Superior temporal gyrus (tissue), 1 donor: ENCODE data around the gene HDAC5.
"Not testable (repeated sequence)": the region's sequence is repeated elsewhere in the genome, so short reads cannot be mapped to it uniquely, and the experiment has no call there.

ENCODE experiments used
- DNase-seq: peaks from one replicate; pipeline ENCODE4 v3.0.0-alpha.2; 2016; ENCODE audit errors: extremely low spot score

HDAC5 gene

DNA sequence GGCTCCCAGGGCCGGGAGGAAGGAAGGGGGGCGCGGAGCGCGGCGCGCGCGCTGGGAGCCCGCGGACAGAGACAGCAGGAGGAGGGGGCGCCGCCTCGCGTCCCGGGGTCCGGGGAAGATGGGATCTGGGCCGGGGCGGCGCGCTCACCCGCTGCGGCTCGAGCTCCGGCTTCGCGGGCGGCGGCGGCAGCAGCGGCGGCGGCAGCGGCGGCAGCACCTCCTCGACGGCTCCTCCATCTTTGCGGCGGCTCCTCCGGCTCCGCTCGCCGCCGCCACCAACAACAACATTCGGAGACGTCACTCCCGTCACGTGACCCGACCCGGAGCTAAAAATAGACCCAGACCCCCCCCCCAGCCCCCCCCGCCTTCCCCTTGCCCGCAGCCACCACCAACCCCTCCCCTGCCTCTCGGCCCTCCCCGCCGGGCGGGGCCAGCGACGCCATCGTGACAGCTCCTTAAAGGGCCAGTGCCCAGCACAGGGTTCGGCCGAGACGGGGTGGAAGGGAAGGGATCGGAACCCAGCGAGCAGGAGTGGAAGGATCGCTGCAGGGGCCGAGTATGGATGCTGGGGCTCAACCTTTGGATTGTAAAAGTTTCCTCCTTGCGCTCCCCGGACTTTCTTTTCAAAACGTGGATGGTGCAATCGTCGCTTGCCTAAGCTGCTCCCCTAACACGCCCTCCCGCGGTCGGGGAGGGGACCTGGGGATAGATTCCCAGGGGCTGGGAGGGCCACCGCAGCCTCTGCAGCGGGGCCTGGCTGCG, at the start of gene HDAC5:
HDAC5 (minus strand) TSS at position 286 of the 762 bp plus-strand sequence. CDS start 6,126 bp downstream, outside the sequence.
- peak; percentile 97 for DNase-seq

DNA sequence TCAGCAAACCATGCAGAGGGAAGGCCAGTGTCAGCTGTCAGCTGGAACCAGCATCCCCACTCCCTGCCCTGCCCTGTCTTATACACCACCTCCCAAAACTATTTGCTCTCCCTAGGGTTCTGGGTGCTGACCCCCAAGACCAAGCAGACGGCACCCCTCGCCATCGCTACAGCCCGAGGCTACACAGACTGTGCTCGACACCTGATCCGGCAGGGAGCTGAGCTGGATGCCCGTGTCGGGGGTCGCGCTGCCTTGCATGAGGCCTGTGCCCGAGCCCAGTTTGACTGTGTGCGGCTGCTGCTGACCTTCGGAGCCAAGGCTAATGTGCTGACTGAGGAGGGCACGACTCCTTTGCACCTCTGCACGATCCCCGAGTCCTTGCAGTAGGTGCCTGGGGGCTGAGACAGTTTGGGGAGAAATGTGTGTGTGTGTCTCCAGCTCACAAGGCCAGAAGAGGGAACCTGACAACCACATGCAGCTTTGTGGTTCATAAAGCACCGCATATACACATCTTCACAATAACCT, 48.6 kb upstream of the HDAC5 start:
- no peak for DNase-seq

DNA sequence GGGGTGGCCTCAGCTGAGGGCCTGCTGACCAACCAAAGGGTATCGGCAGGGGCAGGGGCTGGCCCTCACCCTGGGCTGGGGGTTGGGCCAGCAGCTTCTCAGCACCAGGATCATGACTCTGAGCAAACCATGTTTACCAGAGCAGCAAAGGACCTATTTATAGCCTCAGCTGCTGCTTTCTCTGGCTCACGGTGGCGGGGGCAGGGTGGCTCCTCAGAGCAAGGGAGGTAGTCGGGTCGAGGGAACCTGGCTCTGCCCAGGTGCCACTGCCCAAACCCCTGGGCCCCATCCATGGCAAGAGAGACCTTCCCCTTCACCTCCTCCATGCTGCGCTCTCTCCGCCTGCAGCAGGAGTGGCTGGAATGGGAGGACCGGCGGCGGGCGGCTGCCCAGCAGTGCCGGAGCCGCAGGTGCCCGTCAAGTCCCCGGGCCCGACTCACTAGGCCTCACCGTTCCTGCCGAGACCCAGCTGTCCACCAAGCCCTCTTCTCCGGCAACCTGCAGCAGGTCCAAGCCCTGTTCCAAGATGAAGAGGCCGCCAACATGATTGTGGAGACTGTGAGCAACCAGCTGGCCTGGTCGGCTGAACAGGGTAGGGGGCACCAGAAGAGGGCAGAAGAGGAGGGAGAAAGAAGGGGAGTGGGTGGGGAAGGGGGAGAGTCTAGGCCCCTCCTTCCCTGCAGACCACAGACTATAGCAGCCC, 47.2 kb upstream of the HDAC5 start, which contains the start of gene ASB16:
ASB16 (plus strand) TSS at position 206 of the 703 bp plus-strand sequence; CDS start at position 292, 86 bp downstream.
- DNase-seq: no peak

DNA sequence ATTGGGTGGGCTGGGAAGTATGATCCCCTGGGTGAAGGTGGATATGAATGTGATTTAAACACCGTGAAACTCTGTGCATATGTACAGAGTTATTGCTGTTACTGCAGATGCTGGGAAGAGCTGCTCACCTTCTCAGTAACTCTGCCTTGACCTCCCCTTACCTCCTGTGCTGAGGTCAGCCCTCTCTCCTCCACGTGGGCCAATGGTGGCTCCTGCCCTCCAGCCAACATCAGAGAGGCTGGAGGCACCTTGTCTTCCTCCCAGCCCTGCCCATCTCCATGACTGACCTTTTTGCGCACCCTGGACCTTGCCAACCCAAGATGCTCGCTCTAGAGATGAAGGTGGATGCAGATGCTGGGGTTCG, 46.7 kb upstream of the HDAC5 start:
- no peak for DNase-seq

DNA sequence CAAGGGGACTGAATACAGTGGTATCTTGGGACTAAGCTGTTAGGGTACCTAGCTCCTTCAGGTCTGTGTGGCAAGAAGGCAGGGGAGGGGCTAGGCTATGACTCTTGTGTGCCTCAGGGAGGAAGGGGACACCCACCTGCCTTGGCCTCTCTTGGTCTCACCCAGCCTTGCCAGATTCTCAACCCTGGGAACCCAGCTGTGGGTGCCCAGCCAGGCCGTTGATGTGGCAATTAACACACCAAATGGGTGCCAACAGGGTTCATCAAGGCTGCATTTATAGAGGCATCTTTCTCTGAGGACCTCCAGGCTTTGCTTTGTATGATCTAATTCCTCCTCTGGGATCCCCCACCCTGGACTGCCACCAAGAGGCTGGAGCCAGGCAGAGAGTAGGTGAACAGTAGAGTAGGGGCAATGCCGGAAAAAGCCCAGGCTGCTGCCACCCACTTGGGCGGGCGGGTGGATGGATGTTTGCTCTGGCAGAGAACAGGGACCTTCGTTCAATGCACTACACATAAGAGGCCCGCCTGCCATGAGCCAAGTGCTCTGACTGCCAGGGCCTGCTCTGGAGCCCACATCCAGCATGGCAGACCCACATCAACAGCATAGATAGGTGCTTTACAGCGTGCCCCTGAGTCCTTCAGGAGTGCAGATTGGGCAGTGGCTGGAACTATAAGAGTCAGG, 43.9 kb upstream of the HDAC5 start:
- DNase-seq: no peak

DNA sequence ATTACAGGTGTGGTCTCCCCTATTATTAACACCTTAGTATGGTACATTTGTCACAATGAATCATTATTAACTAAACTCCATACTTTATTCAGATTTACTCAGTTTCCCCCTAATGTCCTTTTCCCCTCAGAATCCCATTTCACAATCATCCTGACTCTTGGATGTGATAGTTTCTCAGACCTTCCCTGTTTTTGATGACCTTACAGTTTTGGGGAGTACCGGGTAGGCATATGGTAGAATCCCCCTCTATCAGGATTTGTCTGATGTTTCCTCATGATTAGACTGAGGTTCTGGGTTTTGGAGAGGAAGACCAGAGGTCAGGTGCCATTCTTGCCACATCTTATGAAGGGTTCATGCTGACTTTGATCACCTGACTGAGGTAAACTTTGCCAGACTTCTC, 41.0 kb upstream of the HDAC5 start:
- no peak for DNase-seq

DNA sequence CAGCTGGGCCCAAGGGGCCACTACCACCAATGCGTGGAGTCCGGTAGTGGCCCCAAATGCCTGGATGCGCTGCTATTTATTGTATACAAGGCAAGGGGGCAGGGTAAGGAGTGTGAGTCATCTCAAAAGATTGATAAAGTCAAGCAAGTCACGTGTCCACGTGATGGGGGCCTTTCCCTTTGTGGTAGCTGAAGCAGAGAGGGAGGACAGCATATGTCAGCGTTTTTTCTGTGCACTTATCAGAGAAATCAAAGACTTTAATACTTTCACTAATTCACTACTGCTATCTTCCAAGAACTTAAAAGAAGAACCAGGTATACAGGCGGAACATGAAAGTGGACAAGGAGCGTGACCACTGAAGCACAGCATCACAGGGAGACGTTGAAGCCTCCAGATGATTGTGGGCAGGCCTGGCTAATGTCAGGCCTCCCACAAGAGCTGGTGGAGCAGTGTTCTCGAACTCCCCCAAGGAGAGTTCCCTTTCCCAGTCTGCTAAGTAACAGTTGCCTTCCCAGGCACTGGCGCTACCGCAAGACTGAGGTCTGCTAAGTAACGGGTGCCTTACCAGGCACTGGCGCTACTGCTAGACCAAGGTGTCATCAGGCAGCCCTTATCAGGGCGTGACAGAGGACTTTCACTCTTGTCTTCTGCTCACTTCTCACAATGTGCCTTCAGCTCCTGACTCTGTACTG, 36.2 kb upstream of the HDAC5 start:
- DNase-seq: no peak

DNA sequence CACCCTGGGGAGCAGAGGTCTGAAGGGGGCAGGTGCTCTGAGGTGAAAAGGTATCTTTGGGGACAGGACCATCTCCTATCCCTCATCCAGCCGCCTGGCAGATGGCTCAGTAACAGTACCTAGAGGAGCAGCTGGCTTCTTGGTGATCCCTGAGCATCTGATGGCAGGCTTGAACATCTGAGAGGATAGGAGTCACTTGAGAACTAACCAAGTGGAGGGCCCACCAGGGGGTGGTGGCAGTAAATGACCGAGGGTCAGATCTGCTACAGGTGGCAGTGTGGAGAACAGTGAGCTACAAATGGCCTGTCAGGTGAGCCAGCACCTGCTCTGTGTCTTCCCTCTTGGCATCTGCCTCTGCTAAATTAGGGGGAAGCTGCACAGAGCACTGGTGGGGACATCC, 32.0 kb upstream of the HDAC5 start:
- DNase-seq: no peak

DNA sequence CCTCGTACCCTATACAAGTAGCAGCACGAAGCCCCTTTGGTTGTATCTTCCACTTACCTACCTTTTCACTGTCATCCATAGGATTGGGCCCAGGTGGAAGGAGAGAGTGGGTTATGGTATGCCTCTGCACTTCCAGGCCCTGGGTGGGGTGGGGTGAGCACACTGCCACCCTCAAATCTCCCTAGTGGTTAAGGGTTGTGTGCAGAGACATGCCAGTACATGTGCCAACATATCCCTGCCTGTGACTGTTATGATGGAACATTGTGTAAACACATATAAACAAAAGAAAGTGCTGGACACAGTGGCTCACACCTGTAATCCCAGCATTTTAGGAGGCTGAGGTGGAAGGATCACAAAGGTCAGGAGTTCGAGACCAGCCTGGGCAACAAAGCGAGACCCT, 29.4 kb upstream of the HDAC5 start:
- no peak for DNase-seq

DNA sequence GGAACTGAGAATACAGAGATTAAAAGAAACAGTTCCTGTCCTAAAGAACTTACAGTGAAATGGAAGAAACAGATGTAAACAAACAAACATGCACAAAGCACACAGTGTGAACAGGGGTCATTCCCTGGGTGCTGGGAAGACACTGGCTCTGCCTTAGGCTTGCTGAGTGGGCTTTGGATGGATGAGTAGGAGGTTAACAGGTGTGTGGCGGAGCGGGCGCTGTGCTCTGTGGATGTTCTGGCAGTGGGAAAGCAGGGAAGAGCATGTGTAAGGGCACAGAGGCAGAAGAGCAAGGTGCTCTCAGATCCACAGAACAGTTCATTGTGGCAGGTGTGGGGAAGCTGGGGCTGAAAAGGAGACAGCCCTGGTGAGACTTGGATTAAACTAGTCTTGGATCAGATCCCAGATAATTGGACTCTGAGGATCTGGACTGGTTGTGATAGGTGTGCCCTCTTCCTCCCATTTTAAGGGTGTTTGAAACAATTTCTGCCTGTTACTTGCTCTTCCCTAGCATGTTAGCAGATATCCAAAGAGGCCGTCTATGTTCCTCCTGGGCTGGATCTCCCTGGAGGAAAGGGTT, 26.4 kb upstream of the HDAC5 start:
- no peak for DNase-seq

DNA sequence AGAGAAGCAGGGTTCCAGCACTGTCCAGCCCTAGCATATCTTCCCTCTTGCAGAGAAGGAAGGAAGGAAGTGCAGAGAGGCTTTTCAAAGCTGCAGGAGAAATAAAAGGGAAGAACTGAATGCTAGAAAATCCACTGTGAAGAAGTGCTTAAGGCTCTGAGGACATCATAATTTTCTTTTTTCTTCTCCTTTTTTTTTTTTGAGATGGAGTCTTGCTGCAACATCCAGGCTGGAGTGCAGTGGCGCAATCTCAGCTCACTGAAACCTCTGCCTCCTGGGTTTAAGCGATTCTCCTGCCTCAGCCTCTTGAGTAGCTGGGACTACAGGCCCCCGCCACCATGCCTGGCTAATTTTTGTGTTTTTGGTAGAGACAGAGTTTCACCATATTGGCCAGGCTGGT, 25.6 kb upstream of the HDAC5 start:
- not testable (repeated sequence) for DNase-seq

DNA sequence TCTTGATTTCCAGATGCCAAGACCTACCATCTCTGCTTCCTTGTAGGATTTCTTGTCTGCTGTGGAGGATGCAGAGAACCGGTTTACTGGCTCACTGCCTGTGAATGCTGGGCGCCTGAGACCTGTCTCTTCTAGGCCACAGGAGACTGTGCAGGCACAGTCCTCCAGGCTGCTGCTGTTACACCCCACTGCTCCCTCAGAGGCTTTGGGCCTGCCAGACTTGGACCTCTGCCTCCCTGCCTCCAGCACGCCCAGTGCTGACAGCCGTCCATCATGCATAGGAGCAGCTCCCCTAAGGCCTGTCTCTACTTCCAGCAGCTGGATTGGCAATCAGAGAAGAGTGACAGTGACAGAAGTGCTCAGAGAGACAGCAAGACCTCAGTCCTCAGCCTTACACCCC, 24.4 kb upstream of the HDAC5 start:
- no peak for DNase-seq

DNA sequence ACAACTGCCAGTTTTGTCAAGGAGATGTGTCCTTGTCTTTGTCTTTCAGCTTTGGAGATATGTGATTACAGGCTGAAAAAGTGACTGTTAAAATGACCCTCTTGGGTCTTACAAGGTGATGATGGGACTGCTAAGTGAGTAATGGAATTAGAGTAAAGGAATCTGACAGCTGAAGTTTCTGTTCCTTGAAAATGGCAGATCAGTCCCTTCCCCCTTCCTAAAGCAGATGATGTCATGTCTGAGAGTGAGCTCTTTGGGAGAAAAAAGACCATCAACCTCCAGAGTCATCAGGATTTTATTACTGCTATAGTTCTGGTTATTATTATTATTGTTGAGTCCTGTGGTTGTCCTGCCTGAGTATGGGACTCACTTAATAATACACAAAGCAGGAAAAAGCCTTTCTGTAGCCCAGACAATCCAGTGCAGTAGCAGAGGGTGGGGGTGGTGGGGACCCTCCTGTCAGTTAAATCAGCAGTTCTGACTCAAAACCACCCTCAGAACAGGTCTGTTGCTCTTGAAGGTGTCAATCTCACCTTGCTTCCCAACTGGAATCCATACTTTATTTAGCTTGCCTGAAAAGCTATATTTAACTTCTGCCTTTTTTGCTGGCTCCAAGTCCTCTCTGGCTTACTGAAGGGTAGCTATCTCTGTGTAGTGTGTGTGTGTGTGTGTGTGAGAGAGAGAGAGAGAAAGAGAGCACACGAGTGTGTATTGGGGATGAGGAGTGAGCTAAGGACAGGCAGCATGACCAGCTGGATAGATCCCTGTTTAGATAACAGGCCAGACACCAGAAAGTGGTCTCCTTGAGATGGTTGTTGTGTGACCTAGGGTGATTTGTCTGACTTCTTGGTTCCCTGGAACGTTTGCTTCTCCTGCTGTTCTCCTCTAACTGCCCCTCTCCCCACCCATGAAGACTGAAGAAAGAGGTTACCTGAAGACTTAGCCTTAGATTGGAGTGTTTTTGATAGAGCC, 23.2 kb upstream of the HDAC5 start:
- no peak for DNase-seq

DNA sequence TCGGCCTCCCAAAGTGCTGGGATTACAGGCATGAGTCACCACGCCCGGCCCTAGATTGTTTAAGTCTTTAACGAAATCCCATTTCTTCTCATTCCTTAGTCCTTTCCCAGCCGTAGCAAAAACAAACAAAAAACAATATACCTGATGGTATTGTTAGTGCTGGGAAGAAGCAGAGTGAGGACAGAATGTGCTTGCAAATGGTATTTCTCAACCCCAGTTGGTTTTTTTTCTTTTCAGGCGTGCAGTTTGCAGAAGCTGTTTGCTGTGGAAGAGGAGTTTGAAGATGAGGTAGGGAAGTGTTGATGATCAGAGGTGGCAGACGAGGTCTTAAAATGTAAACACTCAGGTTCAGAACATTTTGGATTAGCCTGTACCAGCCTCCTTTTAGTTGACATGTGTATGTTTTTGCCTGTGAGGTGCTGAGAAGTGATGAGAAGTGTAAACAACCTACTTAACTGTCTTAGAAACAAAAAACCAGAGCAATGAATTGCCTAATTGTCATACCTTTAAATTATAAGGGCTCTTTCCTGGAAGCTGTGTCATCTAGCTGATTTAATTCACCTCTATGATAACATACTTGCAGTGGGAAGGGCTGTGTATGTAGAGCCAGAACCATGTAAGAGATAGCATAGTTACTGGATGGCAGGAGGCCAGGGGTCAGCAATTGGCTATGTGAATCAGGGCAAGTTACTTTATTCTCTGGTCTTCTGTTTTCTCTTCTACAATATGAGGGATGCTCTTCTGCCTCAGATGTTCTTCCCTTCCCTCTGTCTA, 21.7 kb upstream of the HDAC5 start:
- no peak for DNase-seq

DNA sequence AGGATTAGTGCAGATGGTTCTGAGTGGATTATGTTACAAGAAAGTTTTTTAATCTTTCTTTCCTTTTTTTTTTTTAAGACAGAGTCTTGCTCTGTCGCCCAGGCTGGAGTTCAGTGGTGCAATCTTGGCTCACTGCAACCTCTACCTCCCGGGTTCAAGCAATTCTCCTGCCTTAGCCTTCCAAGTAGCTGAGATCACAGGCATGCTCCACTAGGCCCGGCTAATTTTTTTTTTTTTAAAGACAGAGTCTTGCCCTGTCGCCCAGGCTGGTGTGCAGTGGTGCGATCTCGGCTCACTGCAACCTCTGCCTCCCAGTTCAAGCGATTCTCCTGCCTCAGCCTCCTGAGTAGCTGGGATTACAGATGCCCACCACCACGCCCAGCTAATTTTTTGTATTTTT, 20.5 kb upstream of the HDAC5 start:
- DNase-seq: not testable (repeated sequence)

DNA sequence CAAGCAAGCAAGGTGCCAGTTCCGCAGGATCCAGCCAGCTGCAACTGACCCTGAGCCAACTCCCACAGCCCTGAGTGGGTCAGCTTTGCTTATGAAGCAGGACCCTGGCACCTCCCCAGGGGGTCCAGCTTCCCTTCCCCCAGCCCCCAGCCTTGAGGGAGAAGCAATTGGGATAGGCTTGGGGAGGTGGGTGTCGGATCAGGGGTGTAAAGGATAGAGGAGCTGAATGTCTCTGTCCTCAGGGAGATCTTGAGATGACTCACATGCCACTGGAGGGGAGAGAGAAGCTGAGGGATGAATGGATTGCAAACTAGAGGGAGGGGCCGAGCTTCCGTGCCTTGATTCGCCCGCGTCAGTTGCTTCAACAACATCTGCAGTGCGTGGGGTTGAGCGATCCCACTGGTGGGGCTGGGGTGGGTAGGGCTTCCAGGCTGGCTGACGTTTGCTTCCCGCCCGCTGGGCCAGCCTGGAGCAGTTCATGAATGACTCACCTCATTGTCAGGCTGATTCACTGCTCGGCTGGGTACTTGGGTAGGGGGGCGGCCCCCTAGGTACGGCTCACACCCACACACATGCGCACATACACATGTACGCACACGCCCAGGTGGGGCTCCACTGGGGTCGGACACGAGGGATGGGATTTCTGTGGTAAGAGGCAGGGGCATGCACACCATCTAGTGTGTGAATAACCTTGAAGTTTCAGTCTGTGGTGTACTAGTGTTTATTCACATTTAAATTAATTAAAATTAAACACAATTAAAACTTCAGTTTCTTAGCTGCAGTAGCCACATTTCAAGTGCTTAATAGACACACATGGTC, 14.7 kb upstream of the HDAC5 start:
- DNase-seq: peak; percentile 70

DNA sequence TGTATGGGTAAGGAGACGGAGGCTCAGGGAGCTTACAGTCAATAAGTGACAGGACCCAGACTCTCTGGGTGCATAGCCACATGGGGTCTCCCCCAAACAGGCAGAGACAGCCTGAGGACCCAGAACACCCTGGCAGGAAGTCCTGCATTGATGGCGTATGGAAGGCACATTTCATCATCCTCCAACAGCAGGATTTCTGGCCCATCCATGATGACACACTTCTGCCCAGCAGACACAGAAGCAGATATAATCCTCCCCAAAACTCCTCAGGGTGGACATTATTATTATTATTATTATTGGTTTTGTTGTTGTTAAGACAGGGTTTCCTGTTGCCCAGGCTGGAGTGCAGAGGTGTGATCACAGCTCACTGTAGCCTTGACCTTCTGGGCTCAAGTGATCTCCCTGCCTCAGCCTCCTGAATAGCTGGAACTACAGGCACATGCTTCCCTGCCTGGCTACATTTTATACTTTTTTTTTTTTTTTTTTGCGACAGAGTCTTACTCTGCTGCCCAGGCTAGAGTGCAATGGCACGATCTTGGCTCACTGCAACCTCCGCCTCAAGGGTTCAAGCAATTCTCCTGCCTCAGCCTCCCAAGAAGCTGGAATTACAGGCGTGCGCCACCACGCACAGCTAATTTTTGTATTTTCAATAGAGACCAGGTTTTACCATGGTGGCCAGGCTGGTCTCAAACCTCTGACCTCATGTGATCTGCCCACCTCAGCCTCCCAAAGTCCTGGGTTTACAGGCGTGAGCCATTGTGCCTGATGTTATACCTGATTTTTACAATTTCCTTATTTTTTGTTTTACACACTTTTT, 11.5 kb upstream of the HDAC5 start:
- no peak for DNase-seq
